GM12878 (cell line): ENCODE data around the gene UMAD1. TPM values are rescaled to one million over a fixed set of nuclear protein-coding genes. Genes with fewer than 3 reads are reported as not detected.

ENCODE experiments used
- BCL11A ChIP-seq: IDR thresholded peaks from 2 replicates; pipeline ENCODE4 v1.6.1; 2011; ENCODE audit warnings: low read depth, low read length
- CBFB ChIP-seq: IDR thresholded peaks from 2 replicates; pipeline ENCODE4 v1.6.1; 2016; ENCODE audit warnings: antibody characterized with exemption, low read depth
- CHD1 ChIP-seq: IDR thresholded peaks from 2 replicates; pipeline ENCODE4 v1.6.1; 2012; ENCODE audit warnings: low read depth, low read length, improper control_type of control experiment
- EED ChIP-seq: sonication (generic); IDR thresholded peaks from 2 replicates; pipeline ENCODE4 v1.6.1; 2016; ENCODE audit warnings: antibody characterized with exemption, low read depth
- HCFC1 ChIP-seq: fragments of 150-350 bp; IDR thresholded peaks from 2 replicates; pipeline ENCODE4 v1.6.1; 2014; ENCODE audit warnings: low read length
- HDAC6 ChIP-seq: fragments of 200-600 bp; sonication (generic); IDR thresholded peaks from one replicate; pipeline ENCODE4 v1.8.0; 2017; ENCODE audit warnings: antibody characterized with exemption; ENCODE audit not compliant: unreplicated experiment
- IKZF2 ChIP-seq, 2 experiments: fragments of 450-650 bp; IDR thresholded peaks; 2 replicates each; pipeline ENCODE4 v1.6.1; 2017; ENCODE audit warnings: mild to moderate bottlenecking in 2 of 2, moderate library complexity in 2 of 2
- IRF4 ChIP-seq: IDR thresholded peaks from 2 replicates; pipeline ENCODE4 v1.6.1; 2011; ENCODE audit warnings: low read depth, low read length
- KDM1A ChIP-seq: fragments of 200-600 bp; sonication (generic); IDR thresholded peaks from 2 replicates; pipeline ENCODE4 v1.6.1; 2016; ENCODE audit warnings: borderline replicate concordance
- MEF2B ChIP-seq: fragments of 450-650 bp; IDR thresholded peaks from 2 replicates; pipeline ENCODE4 v1.6.1; 2018; ENCODE audit warnings: mild to moderate bottlenecking, moderate library complexity; ENCODE audit not compliant: partially characterized antibody, poor library complexity, severe bottlenecking
- MTA3 ChIP-seq: IDR thresholded peaks from 2 replicates; pipeline ENCODE4 v1.6.1; 2012; ENCODE audit warnings: low read length, inconsistent platforms, borderline replicate concordance
- NBN ChIP-seq: fragments of 450-650 bp; IDR thresholded peaks from 2 replicates; pipeline ENCODE4 v1.6.1; 2016
- NRF1 ChIP-seq: conservative IDR thresholded peaks from 2 replicates; pipeline ENCODE4 v1.6.1; 2011; ENCODE audit warnings: mild to moderate bottlenecking, low read depth, low read length, improper control_type of control experiment
- POLR2A ChIP-seq: IDR thresholded peaks from 2 replicates; pipeline ENCODE4 v1.6.1; 2011; ENCODE audit warnings: low read depth, mild to moderate bottlenecking, low read length
- RAD21 ChIP-seq: IDR thresholded peaks from 2 replicates; pipeline ENCODE4 v1.6.1; 2011; ENCODE audit warnings: mild to moderate bottlenecking, low read depth, low read length, moderate library complexity; ENCODE audit not compliant: insufficient read depth
- RAD51 ChIP-seq: fragments of 450-650 bp; IDR thresholded peaks from 2 replicates; pipeline ENCODE4 v1.6.1; 2016; ENCODE audit warnings: moderate library complexity, mild to moderate bottlenecking, inconsistent platforms
- SIX5 ChIP-seq: IDR thresholded peaks from 2 replicates; pipeline ENCODE4 v1.6.1; 2011; ENCODE audit warnings: mild to moderate bottlenecking, low read depth, low read length, moderate library complexity; ENCODE audit not compliant: severe bottlenecking
- SMARCA5 ChIP-seq: fragments of 450-650 bp; IDR thresholded peaks from 2 replicates; pipeline ENCODE4 v1.6.1; 2017; ENCODE audit warnings: mild to moderate bottlenecking
- SPI1 ChIP-seq: IDR thresholded peaks from 2 replicates; pipeline ENCODE4 v1.6.1; 2011; ENCODE audit warnings: low read depth, mild to moderate bottlenecking, low read length, moderate library complexity, borderline replicate concordance; ENCODE audit not compliant: insufficient read depth
- SREBF1 ChIP-seq: IDR thresholded peaks from 2 replicates; pipeline ENCODE4 v1.6.1; 2012; ENCODE audit warnings: mild to moderate bottlenecking, low read length
- STAT1 ChIP-seq: fragments of 450-650 bp; conservative IDR thresholded peaks from 2 replicates; pipeline ENCODE4 v1.6.1; 2014; ENCODE audit warnings: antibody characterized with exemption, mild to moderate bottlenecking
- SUPT20H ChIP-seq: IDR thresholded peaks from 2 replicates; pipeline ENCODE4 v1.6.1; 2011; ENCODE audit warnings: low read depth, mild to moderate bottlenecking, low read length, moderate library complexity, borderline replicate concordance; ENCODE audit not compliant: control insufficient read depth
- TAF1 ChIP-seq: IDR thresholded peaks from 2 replicates; pipeline ENCODE4 v1.6.1; 2011; ENCODE audit warnings: mild to moderate bottlenecking, low read depth, low read length, borderline replicate concordance
- ZNF217 ChIP-seq: fragments of 450-650 bp; IDR thresholded peaks from 2 replicates; pipeline ENCODE4 v1.6.1; 2017; ENCODE audit warnings: antibody characterized with exemption, mild to moderate bottlenecking
- polyA plus RNA-seq, 11 experiments: library from polyadenylated mRNA; depleted of rRNA in 4 of 11; unstranded in 6 of 11; stranded (reverse) in 5 of 11; fragments of >200 nt; fragmentation: Nextera tagmentation in 4 of 11; fragmentation: Illumina TruSeq in 1 of 11; extraction: Ambion mirVana in 4 of 11; extraction: Trizol in 1 of 11; gene quantifications; 1 replicate in 1 of 11; 2 replicates in 10 of 11; pipeline versions ENCODE4 v1.2.1 to v1.2.3, GENCODE V29; 2011 to 2016; ENCODE audit warnings: inconsistent platforms in 2 of 11, missing spikeins in 2 of 11, low read depth in 1 of 11
- total RNA-seq, 4 experiments: library from RNA; depleted of rRNA in 3 of 4; stranded (reverse); fragments of >200 nt in 3 of 4; fragmentation: Illumina TruSeq in 1 of 4; extraction: Trizol in 1 of 4; gene quantifications; 2 replicates each; pipeline versions ENCODE4 v1.2.1 to v1.2.3, GENCODE V29; 2013 to 2021
- TF ChIP-seq, protein P1 (sequence below): fragments of 450-650 bp; IDR thresholded peaks from 2 replicates; pipeline ENCODE4 v1.6.1; 2017; ENCODE audit warnings: mild to moderate bottlenecking, low read depth, inconsistent platforms; ENCODE audit not compliant: poor library complexity, severe bottlenecking
- TF ChIP-seq, protein P2 (sequence below): IDR thresholded peaks from 2 replicates; pipeline ENCODE4 v1.6.1; 2011; ENCODE audit warnings: mild to moderate bottlenecking, low read depth, low read length, moderate library complexity; ENCODE audit not compliant: insufficient replicate concordance
- TF ChIP-seq, protein P3 (sequence below): IDR thresholded peaks from 2 replicates; pipeline ENCODE4 v1.6.1; 2012; ENCODE audit warnings: low read depth, low read length, improper control_type of control experiment
- TF ChIP-seq, protein P4 (sequence below): IDR thresholded peaks from 2 replicates; pipeline ENCODE4 v1.6.1; 2012; ENCODE audit warnings: low read length, inconsistent platforms
- TF ChIP-seq, protein P5 (sequence below): IDR thresholded peaks from 2 replicates; pipeline ENCODE4 v1.6.1; 2012; ENCODE audit warnings: low read depth, low read length, improper control_type of control experiment

Gene UMAD1
- total and polyA plus RNA-seq, 10 of the 15 experiments (the other 5 are each of a cell fraction or from before 2014, with no cell fraction given) = 6.0 to 28.6 (median 9.3) TPM

DNA sequence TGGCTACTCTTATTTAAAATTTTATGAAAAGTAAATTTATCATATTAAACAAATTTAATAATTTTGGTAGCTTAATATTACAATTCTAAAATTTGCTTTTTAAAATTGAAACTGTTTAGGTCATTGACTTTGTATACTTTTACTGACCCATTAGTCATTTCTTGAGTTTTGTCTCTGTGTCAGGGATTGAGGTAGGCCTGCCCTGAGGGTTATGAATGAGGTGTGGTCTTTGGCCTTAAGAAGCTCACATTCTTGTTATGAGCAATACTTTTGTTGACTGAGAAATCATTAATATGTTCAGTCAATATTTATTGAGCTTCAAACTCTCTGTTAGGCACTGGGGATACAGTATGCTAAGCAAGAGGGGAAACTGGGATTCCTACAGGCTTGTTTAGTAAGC lies 124.9 kb downstream of the UMAD1 start (continued):
- TF ChIP-seq MEF2B (no peak), BCL11A (peak; percentile 92), MTA3 (no peak), HCFC1 (no peak), RAD51 (no peak), SREBF1 (no peak), IRF4 (peak; percentile 95), SIX5 (no peak), IKZF2 (IDR thresholded peaks at IDR 0.05) (peak in 1 of 2 experiments; percentile 34; a peak in 1 of 4 replicates), SUPT20H (no peak), NRF1 (no peak), EED (peak; percentile 42; the same call in 1 of the 2 replicates), STAT1 (no peak), KDM1A (no peak), NBN (no peak), POLR2A (no peak), CHD1 (no peak), TAF1 (no peak), ZNF217 (peak; percentile 80), RAD21 (peak; percentile 27; the same call in 1 of the 2 replicates), HDAC6 (no peak), SMARCA5 (no peak), SPI1 (no peak), CBFB (no peak)
- TF ChIP-seq, protein P1, sequence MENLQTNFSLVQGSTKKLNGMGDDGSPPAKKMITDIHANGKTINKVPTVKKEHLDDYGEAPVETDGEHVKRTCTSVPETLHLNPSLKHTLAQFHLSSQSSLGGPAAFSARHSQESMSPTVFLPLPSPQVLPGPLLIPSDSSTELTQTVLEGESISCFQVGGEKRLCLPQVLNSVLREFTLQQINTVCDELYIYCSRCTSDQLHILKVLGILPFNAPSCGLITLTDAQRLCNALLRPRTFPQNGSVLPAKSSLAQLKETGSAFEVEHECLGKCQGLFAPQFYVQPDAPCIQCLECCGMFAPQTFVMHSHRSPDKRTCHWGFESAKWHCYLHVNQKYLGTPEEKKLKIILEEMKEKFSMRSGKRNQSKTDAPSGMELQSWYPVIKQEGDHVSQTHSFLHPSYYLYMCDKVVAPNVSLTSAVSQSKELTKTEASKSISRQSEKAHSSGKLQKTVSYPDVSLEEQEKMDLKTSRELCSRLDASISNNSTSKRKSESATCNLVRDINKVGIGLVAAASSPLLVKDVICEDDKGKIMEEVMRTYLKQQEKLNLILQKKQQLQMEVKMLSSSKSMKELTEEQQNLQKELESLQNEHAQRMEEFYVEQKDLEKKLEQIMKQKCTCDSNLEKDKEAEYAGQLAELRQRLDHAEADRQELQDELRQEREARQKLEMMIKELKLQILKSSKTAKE = peak; percentile 45
- TF ChIP-seq, protein P2, sequence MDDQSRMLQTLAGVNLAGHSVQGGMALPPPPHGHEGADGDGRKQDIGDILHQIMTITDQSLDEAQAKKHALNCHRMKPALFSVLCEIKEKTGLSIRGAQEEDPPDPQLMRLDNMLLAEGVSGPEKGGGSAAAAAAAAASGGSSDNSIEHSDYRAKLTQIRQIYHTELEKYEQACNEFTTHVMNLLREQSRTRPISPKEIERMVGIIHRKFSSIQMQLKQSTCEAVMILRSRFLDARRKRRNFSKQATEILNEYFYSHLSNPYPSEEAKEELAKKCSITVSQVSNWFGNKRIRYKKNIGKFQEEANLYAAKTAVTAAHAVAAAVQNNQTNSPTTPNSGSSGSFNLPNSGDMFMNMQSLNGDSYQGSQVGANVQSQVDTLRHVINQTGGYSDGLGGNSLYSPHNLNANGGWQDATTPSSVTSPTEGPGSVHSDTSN = no peak
- TF ChIP-seq, protein P3, sequence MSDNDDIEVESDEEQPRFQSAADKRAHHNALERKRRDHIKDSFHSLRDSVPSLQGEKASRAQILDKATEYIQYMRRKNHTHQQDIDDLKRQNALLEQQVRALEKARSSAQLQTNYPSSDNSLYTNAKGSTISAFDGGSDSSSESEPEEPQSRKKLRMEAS = no peak
- TF ChIP-seq, protein P4, sequence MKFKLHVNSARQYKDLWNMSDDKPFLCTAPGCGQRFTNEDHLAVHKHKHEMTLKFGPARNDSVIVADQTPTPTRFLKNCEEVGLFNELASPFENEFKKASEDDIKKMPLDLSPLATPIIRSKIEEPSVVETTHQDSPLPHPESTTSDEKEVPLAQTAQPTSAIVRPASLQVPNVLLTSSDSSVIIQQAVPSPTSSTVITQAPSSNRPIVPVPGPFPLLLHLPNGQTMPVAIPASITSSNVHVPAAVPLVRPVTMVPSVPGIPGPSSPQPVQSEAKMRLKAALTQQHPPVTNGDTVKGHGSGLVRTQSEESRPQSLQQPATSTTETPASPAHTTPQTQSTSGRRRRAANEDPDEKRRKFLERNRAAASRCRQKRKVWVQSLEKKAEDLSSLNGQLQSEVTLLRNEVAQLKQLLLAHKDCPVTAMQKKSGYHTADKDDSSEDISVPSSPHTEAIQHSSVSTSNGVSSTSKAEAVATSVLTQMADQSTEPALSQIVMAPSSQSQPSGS = peak; percentile 93
- TF ChIP-seq, protein P5, sequence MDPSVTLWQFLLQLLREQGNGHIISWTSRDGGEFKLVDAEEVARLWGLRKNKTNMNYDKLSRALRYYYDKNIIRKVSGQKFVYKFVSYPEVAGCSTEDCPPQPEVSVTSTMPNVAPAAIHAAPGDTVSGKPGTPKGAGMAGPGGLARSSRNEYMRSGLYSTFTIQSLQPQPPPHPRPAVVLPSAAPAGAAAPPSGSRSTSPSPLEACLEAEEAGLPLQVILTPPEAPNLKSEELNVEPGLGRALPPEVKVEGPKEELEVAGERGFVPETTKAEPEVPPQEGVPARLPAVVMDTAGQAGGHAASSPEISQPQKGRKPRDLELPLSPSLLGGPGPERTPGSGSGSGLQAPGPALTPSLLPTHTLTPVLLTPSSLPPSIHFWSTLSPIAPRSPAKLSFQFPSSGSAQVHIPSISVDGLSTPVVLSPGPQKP = no peak
